ENCODE results near the gene LCN2. TPM values are rescaled to one million over a fixed set of nuclear protein-coding genes. Genes with fewer than 3 reads are reported as not detected.

The LCN2 gene
- total and polyA plus RNA-seq, 9 of the 15 experiments (the other 6 are each of a cell fraction or from before 2014, with no cell fraction given) = 0.10 to 1.2 (median 0.44) TPM; not detected in 1

- peak; percentile 89 for TF ChIP-seq BCOR (IDR thresholded peaks at IDR 0.05)
- no peak for TF ChIP-seq CEBPB (tag; IDR thresholded peaks at IDR 0.05)
- no peak for TF ChIP-seq TEAD2 (tag; IDR thresholded peaks at IDR 0.05)
- TF ChIP-seq BHLHE40 (IDR thresholded peaks at IDR 0.05; ENCODE audit: low read length) = 0 out of 2 replicates have a peak, but pooled peaks have one; percentile 18
- peak; percentile 46 for TF ChIP-seq POLR2AphosphoS2 (IDR thresholded peaks at IDR 0.05; ENCODE audit: low read length)
- no peak for TF ChIP-seq MAFG (tag; conservative IDR thresholded peaks at IDR 0.05)
- TF ChIP-seq SRSF1 (IDR thresholded peaks at IDR 0.05; ENCODE audit: low read depth, low read length) = no peak
- no peak for TF ChIP-seq KLF6 (CRISPR knock-in tag; IDR thresholded peaks at IDR 0.05; ENCODE audit: borderline replicate concordance)
- no peak for TF ChIP-seq XRCC3 (IDR thresholded peaks at IDR 0.05)
- TF ChIP-seq, protein P1, sequence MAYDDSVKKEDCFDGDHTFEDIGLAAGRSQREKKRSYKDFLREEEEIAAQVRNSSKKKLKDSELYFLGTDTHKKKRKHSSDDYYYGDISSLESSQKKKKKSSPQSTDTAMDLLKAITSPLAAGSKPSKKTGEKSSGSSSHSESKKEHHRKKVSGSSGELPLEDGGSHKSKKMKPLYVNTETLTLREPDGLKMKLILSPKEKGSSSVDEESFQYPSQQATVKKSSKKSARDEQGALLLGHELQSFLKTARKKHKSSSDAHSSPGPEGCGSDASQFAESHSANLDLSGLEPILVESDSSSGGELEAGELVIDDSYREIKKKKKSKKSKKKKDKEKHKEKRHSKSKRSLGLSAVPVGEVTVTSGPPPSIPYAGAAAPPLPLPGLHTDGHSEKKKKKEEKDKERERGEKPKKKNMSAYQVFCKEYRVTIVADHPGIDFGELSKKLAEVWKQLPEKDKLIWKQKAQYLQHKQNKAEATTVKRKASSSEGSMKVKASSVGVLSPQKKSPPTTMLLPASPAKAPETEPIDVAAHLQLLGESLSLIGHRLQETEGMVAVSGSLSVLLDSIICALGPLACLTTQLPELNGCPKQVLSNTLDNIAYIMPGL (CRISPR knock-in tag; IDR thresholded peaks at IDR 0.05) = 0 out of 2 replicates have a peak, but pooled peaks have one; percentile 48
- no peak for TF ChIP-seq ZNF609 (CRISPR knock-in tag; IDR thresholded peaks at IDR 0.05; ENCODE audit: borderline replicate concordance)
- no peak for TF ChIP-seq ZFP30 (CRISPR knock-in tag; IDR thresholded peaks at IDR 0.05; ENCODE audit: borderline replicate concordance)
- TF ChIP-seq, protein P2, sequence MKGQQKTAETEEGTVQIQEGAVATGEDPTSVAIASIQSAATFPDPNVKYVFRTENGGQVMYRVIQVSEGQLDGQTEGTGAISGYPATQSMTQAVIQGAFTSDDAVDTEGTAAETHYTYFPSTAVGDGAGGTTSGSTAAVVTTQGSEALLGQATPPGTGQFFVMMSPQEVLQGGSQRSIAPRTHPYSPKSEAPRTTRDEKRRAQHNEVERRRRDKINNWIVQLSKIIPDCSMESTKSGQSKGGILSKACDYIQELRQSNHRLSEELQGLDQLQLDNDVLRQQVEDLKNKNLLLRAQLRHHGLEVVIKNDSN (CRISPR knock-in tag; IDR thresholded peaks at IDR 0.05) = no peak
- TF ChIP-seq ZNF431 (CRISPR knock-in tag; IDR thresholded peaks at IDR 0.05) = no peak
- peak; percentile 35 for TF ChIP-seq POLR2AphosphoS5 (IDR thresholded peaks at IDR 0.05; ENCODE audit: control insufficient read depth, insufficient read depth, low read depth, low read length)
- 0 out of 2 replicates have a peak, but pooled peaks have one; percentile 29 for TF ChIP-seq ETS1 (conservative IDR thresholded peaks at IDR 0.05; ENCODE audit: control insufficient read depth, low read depth, low read length)
- TF ChIP-seq U2AF1 (optimal IDR thresholded peaks at IDR 0.05; ENCODE audit: low read depth, low read length) = no peak
These were observed 14.5 kb downstream of the LCN2 start (continued) for GRCh38 chr9:128163523-128164306.
